GM20000 (cell line): ENCODE results near the gene XYLT1.

Experiments used
- DNase-seq: peaks from one replicate; pipeline ENCODE4 v3.0.0; 2012; ENCODE audit warnings: low spot score
- TF ChIP-seq, protein P1 (sequence below): IDR thresholded peaks from 2 replicates; pipeline ENCODE4 v1.5.1; 2012; ENCODE audit warnings: mild to moderate bottlenecking, control low read depth; ENCODE audit errors: extremely low read depth, missing control alignments

The XYLT1 gene

DNA sequence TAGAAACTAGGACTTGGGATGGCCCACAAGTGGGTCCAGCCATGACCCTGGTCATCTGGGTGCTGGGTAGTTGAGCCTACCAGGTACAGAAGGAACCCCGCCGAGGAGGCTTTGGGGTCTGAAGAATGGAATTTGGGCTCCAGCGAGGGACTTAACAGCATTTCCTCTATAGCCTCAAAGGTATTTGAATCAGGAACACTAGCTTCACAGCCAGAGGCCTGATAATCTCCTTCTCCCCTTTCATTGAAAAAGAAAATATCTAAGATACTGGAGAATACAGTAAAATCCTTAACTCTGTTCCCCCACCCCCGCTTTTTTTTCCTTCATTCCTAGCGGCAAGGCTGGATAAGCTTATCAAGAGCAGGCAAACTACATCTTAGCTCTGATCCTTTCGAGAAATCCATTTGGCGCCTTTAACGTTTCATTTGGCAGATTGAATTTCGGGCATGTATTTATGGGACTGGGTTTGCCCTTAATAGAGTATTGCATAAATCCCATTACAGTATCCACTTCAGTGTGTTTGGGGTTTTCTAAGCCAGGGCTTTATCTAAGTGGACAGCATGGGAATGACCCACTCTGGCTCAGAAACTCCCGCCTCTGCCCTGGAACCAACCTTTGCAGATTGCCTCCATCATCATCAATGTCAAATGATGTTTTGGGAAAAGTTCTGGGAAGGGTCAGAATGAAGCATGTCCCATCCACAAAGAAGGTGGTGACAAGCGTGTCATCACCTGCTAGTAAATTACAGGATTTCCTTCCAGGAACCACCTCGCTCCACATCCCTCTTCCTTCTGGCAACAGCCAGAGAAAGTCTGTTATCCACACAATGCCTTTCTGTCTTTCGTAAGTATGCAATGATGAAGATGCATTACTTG, 36.9 kb downstream of the XYLT1 start:
- TF ChIP-seq, protein P1, sequence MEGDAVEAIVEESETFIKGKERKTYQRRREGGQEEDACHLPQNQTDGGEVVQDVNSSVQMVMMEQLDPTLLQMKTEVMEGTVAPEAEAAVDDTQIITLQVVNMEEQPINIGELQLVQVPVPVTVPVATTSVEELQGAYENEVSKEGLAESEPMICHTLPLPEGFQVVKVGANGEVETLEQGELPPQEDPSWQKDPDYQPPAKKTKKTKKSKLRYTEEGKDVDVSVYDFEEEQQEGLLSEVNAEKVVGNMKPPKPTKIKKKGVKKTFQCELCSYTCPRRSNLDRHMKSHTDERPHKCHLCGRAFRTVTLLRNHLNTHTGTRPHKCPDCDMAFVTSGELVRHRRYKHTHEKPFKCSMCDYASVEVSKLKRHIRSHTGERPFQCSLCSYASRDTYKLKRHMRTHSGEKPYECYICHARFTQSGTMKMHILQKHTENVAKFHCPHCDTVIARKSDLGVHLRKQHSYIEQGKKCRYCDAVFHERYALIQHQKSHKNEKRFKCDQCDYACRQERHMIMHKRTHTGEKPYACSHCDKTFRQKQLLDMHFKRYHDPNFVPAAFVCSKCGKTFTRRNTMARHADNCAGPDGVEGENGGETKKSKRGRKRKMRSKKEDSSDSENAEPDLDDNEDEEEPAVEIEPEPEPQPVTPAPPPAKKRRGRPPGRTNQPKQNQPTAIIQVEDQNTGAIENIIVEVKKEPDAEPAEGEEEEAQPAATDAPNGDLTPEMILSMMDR, result no peak
- DNase-seq, result no peak

DNA sequence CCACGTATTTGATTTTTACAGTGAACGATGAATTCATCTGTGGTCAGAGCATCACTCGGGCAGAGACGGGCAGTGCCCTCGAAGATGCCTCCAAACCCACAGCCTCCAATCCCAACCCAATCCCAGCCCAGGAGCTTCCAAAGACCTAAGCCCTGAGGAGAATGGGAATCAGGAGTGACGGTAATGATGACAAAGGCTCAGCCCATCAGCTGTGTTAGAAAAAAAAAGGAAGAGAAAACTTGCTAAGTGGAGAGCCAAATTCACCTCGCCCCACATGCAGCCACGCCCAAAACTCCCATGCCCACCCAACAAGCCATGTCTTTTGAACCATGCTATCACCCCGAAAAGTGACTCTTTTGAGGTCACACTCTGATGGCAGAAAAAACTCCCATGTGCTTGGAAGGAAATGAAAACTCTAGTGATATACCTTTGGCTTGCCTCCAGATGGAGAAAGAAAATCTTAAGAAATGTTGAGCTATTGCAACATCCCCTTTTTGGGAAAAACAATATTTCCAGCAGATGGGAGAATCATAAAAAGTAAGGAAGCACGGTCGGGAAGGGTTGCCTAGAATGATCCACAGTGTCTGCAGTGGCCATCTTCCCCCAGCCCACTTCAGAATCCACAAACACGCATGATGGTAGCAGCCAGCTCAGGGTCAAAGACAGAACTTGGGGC, 37.7 kb downstream of the XYLT1 start:
- no peak for DNase-seq
- TF ChIP-seq, protein P1, result no peak

DNA sequence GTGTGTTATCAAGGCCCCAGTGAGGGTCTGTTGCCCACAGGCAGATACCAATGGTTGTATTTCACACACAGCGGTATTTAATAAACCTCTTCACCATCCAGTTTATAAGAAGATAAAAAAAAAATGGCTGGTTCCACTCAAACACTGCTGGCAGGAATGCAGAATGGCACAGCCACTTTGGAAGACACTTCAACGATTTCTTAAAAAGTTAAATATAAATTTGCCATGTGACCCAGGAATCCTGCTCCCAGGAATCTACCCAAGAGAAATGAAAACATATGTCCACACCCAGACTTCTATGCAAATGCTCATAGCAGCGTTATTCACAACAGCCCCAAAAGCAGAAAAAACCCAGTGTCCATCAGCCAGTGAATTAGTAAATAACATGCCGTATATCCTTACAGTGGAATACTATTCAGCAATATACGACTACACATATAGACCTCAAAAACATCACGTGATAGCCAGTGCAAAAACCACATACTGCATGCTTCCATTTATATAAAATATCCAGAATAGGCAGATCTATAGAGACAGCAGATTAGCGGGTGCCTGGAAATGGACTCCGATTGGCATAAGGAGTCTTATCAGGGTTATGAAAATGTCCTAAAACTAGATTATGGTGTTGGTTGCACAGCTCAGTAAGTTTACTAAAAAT, 38.7 kb downstream of the XYLT1 start:
- no peak for DNase-seq
- TF ChIP-seq, protein P1, result no peak

DNA sequence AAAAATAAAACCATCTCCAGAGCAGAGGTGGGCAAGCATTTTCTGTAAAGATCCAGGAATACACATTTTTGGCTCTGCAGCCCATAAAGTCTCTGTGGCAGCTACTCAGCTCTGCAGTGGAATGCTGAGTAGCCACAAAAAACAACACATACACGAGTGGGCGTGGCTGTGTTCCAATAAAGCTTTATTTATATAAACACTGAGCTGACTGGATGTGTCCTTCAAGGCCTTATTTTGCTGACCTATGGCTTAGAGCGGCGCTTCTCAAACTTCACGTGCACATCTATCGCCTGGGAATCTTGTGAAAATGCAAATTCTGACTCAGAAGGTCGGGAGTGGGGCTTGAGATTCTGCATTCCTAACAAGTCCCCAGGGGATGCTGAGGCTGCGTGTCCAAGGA, 39.7 kb downstream of the XYLT1 start:
- TF ChIP-seq, protein P1, result no peak
- DNase-seq, result no peak

DNA sequence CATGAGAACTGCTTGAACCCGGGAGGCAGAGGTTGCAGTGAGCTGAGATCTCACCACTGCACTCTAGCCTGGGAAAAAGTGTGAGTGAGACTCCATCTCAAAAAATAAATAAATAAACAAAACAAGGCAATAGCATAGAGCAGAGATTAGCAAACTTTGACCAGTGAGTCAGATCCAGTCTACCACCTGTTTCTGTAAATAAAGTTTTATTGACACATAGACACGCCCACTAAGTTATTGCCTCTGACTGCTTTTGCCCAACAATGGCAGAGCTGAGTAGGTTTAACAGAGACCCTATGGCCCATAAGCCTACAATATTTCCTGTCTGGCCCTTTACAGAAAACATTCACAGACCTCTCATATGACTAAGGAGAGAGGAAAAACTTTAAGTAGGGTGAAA, 44.3 kb downstream of the XYLT1 start:
- TF ChIP-seq, protein P1, result no peak
- no peak for DNase-seq

DNA sequence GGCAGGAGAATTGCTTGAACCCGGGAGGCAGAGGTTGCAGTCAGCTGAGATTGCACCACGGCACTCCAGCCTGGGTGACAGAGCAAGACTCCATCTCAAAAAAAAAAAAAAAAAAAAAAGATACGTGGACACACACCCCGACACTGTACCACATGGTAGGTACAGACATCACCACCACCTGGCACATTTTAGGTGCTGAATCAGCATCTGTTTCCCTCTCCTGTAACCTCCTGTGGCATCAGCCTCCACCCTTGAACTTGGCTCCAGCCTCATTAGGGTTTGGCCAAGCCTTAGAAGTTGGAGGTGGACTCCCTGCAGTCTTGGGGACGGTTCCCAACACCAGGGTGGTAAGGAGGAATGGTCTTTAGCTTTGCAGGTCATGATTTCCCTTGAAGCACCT, 46.0 kb downstream of the XYLT1 start:
- TF ChIP-seq, protein P1, result no peak
- DNase-seq, result no peak

DNA sequence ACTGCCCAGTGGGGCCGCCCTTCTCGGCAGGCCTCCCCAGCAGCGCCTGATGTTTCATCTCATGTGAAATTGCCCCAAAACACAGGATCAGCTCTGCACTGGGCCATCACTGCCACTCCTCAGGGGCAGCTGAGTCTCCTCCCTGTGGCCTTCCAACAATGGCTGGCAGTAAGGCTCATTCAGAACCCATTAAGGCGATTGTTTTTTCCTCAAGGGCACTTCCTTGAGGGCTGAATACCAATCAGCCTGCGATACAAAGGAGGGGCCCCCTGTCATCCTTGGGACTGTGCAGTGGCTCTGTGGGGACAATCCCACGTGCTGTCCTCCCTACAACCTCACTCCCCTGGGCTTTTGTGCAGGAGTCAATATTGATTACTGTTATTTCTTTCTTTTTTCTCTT, 47.5 kb downstream of the XYLT1 start:
- TF ChIP-seq, protein P1, result no peak
- DNase-seq, result no peak
